Thoracic aorta (tissue), 2 donors: Measurements from ENCODE around the gene SMTNL2. TPM values are rescaled to one million over a fixed set of nuclear protein-coding genes. Genes with fewer than 3 reads are reported as not detected.

ENCODE experiments used
- ATAC-seq: fragments of 150-250 bp; one replicate; pipeline ENCODE4 v1.8.0; 2017; ENCODE audit warnings: low read depth; ENCODE audit not compliant: insufficient number of reproducible peaks, low FRiP score
- DNase-seq: peaks from one replicate; pipeline ENCODE4 v3.0.0-alpha.2; 2020; ENCODE audit warnings: low spot score
- H3K27ac ChIP-seq, 2 donors: fragments of 200-600 bp; sonication (generic); 1 replicate in 1 of 2; 2 replicates in 1 of 2; pipeline ENCODE4 v1.5.1; 2016; ENCODE audit warnings: mild to moderate bottlenecking in 2 of 2, moderate library complexity in 2 of 2
- H3K27me3 ChIP-seq: fragments of 200-600 bp; sonication (generic); replicated peaks from 2 replicates; pipeline ENCODE4 v1.6.0; 2016; ENCODE audit warnings: mild to moderate bottlenecking; ENCODE audit not compliant: insufficient read depth
- H3K36me3 ChIP-seq: fragments of 200-600 bp; sonication (generic); one replicate; pipeline ENCODE4 v1.5.1; 2016
- H3K4me1 ChIP-seq, 2 donors: fragments of 200-600 bp; sonication (generic); 1 replicate in 1 of 2; 2 replicates in 1 of 2; pipeline versions ENCODE4 v1.5.1 to v1.6.0; 2016; ENCODE audit warnings: low read depth in 2 of 2, mild to moderate bottlenecking in 1 of 2; ENCODE audit not compliant: control insufficient read depth in 1 of 2
- H3K4me3 ChIP-seq: fragments of 200-600 bp; sonication (generic); 2 replicates; pipeline ENCODE4 v1.5.1; 2016; ENCODE audit warnings: mild to moderate bottlenecking
- H3K9me3 ChIP-seq: fragments of 200-600 bp; sonication (generic); 2 replicates; pipeline ENCODE4 v1.5.1; 2016
- total RNA-seq, 2 donors: library from RNA; depleted of rRNA; stranded (reverse); fragments of >200 nt; gene quantifications; one replicate each; pipeline versions ENCODE4 v1.1.0 to v1.2.3, GENCODE V29; 2016
- TF ChIP-seq, protein P1 (sequence below): fragments of 200-600 bp; sonication (generic); IDR thresholded peaks from one replicate; pipeline ENCODE4 v1.5.1; 2019; ENCODE audit warnings: antibody characterized with exemption

SMTNL2 gene
- total RNA-seq, 2 donors from 2014 or later: 2.6 to 2.8 TPM

DNA sequence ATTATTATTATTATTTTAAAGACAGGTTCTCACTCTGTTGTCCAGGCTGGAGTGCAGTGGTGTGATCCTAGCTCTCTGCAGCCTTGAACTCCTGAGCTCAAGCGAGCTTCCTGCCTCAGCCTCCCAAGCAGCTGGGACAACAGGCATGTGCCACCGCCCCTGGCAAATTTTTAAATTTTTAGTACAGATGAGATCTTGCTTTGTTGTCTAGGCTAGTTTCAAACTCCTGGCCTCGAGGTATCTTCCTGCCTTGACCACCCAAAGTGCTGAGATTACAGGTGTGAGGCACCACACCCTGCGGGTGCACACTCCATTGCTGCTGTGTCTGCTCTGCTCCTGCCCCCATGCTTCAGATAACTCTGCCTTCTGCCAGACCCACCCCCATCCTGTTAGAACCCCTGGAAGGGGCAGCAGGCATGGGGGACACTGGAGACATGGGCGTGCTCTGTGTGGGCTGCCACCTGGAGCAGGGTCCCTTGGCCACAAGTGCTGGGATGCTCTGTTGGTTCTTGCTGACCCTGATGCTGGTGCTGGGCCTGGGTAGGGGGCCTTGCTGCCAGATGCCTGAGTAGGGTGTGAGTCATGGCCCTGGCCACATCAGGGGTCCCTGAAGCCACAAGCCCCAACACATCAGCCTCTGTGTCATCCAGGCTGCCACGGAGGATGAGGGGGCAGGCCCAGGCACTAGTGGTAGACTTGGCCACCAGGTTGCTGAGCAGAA is 26.5 kb upstream of the SMTNL2 start:
- H3K36me3 ChIP-seq: no peaks in the 10 kb centered on the region
- TF ChIP-seq, protein P1, sequence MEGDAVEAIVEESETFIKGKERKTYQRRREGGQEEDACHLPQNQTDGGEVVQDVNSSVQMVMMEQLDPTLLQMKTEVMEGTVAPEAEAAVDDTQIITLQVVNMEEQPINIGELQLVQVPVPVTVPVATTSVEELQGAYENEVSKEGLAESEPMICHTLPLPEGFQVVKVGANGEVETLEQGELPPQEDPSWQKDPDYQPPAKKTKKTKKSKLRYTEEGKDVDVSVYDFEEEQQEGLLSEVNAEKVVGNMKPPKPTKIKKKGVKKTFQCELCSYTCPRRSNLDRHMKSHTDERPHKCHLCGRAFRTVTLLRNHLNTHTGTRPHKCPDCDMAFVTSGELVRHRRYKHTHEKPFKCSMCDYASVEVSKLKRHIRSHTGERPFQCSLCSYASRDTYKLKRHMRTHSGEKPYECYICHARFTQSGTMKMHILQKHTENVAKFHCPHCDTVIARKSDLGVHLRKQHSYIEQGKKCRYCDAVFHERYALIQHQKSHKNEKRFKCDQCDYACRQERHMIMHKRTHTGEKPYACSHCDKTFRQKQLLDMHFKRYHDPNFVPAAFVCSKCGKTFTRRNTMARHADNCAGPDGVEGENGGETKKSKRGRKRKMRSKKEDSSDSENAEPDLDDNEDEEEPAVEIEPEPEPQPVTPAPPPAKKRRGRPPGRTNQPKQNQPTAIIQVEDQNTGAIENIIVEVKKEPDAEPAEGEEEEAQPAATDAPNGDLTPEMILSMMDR: no peak
- H3K4me1 ChIP-seq: peaks cover 14 to 45% of the 10 kb centered on the region in 2 donors
- no peak for DNase-seq
- ATAC-seq: no peak
- H3K27ac ChIP-seq: no peak overlapping the region
- H3K27me3 ChIP-seq: no peaks in the 10 kb centered on the region
- H3K9me3 ChIP-seq: no peaks in the 10 kb centered on the region
- no peak overlapping the region for H3K4me3 ChIP-seq

- no peak for DNase-seq
- TF ChIP-seq, protein P1: no peak
- no peaks in the 10 kb centered on the region for H3K27me3 ChIP-seq
- H3K4me3 ChIP-seq: no peak overlapping the region
- peaks cover 14 to 52% of the 10 kb centered on the region in 2 donors for H3K4me1 ChIP-seq
- no peak for ATAC-seq
- H3K36me3 ChIP-seq: no peaks in the 10 kb centered on the region
- no peak overlapping the region for H3K27ac ChIP-seq
- H3K9me3 ChIP-seq: no peaks in the 10 kb centered on the region
Observed at GRCh38 chr17:4558347-4558971, 25.9 kb upstream of the SMTNL2 start.

DNA sequence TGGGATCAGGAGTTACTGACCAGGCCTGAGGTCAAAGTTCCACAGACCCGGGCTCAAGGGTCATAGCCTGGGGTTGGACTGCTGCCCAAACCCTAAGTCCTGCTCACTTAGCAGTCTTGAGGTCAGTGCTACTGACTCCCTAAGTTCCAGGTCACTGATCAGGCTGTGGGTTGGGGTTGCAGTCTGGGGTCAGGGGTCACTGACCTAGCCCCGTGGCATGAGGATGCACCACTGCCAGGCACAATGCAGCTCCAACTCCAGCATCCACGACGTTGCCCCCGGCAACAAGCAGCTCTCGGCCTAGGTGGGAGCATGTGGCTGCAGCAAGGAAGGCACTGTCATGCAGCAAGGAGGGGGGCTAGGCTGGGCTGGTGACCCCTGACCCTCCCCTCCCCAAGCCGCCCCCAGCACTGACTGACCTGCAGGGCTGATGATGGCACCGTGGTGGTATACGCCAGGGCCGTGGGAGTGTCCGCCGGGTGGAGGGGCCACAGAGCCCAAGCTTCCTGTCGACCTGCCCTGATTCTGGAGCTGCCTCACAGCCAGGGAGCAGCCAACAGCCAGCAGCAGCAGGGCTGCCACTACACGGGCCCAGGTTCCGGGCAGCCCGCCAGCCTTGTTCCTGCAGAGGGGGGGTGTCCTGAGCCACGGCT is 25.1 kb upstream of the SMTNL2 start:
- H3K9me3 ChIP-seq: no peaks in the 10 kb centered on the region
- H3K4me1 ChIP-seq: peaks cover 11 to 45% of the 10 kb centered on the region in 2 donors
- ATAC-seq (no peak), DNase-seq (no peak)
- TF ChIP-seq, protein P1: no peak
- H3K27ac ChIP-seq: no peak overlapping the region
- H3K27me3 ChIP-seq: no peaks in the 10 kb centered on the region
- no peaks in the 10 kb centered on the region for H3K36me3 ChIP-seq
- H3K4me3 ChIP-seq: no peak overlapping the region

- DNase-seq (no peak), ATAC-seq (no peak)
- Histone ChIP-seq H3K36me3 (no peaks in the 10 kb centered on the region), H3K4me3 (no peak overlapping the region), H3K4me1 (peaks cover 6 to 39% of the 10 kb centered on the region in 2 donors), H3K27me3 (no peaks in the 10 kb centered on the region), H3K27ac (no peak overlapping the region), H3K9me3 (no peaks in the 10 kb centered on the region)
- TF ChIP-seq, protein P1: no peak
Observed at GRCh38 chr17:4559966-4560365, 24.4 kb upstream of the SMTNL2 start.

DNA sequence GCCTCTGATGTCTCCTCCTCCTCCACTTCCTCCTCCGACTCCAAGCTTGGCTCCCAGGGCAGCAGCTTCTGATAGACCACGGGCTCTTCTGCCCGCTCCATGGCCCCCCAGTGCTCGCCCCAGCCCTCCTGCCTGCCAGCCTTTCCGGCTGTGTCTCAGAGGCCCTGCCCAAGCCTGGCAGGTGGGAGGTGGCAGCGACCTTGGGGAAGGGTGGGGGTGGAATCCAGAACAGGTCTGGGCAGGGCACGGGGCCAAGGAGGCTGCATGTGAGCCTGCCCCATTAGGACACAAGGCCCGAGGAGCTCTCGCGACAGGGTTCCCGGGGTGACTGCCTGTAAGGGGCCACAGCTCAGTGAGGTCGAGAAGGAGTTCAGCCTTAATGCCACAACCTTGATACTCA is 23.9 kb upstream of the SMTNL2 start, which contains the start of gene GGT6:
Gene GGT6, minus strand, starts transcription at position 157 of the 400 bp plus-strand sequence. Its CDS starts 56 bp downstream, at position 101.
- TF ChIP-seq, protein P1: no peak
- no peak for DNase-seq
- Histone ChIP-seq H3K4me1 (peaks cover 6 to 41% of the 10 kb centered on the region in 2 donors), H3K27me3 (no peaks in the 10 kb centered on the region), H3K36me3 (no peaks in the 10 kb centered on the region), H3K9me3 (no peaks in the 10 kb centered on the region), H3K4me3 (no peak within 1 kb of the TSS), H3K27ac (no peak within 1 kb of the TSS)
- ATAC-seq: no peak
